ENCODE data around the gene GLCE.
A peak's percentile ranks its signal among the peaks of the same experiment; 100 is the strongest.

The GLCE gene

GRCh38 chr15:69265347-69265955 lies 105.0 kb downstream of the GLCE start:
- no peak overlapping the region for H3K4me3 ChIP-seq (ENCODE audit: low read depth, low read length)
- peak; percentile 54 for TF ChIP-seq CTCF (IDR thresholded peaks at IDR 0.05; ENCODE audit: low read depth, low read length)
- in situ Hi-C loops (cut with HindIII; ENCODE audit: low sequenced_read_pairs) = no loop called here
- peak; percentile 36 for DNase-seq (ENCODE audit: low read depth, low spot score)

- no peak for TF ChIP-seq CTCF (IDR thresholded peaks at IDR 0.05; ENCODE audit: low read depth, low read length)
- in situ Hi-C loops (cut with HindIII; ENCODE audit: low sequenced_read_pairs) = no loop called here
- H3K4me3 ChIP-seq (ENCODE audit: low read depth, low read length) = no peak overlapping the region
- DNase-seq (ENCODE audit: low read depth, low spot score) = no peak
Measured at GRCh38 chr15:69271217-69271616, 110.8 kb downstream of the GLCE start.

DNA sequence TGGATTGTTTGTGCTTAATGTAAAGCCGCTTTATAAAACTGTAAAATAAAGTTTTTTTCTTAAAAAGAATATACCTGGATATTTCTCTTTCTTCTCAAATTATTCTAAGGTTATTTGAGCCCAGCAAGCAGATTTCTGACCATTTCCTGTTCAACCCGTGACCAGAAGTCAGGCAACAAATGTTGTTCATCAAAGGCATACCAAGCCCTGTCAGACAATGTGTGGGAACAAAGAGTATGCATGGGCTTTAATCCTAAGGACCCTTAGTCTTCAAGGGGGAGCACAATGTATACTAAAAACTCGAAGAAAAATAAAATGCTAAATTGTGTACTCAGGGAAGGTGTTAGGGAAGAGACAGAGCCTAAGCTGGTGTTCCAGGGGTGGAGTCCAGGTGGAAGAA lies 111.7 kb downstream of the GLCE start:
- no peak for DNase-seq (ENCODE audit: low read depth, low spot score)
- in situ Hi-C loops (cut with HindIII; ENCODE audit: low sequenced_read_pairs) = no loop called here
- no peak for TF ChIP-seq CTCF (IDR thresholded peaks at IDR 0.05; ENCODE audit: low read depth, low read length)
- no peak overlapping the region for H3K4me3 ChIP-seq (ENCODE audit: low read depth, low read length)

GRCh38 chr15:69272891-69273290 lies 112.5 kb downstream of the GLCE start:
- DNase-seq (ENCODE audit: low read depth, low spot score) = no peak
- in situ Hi-C loops (cut with HindIII; ENCODE audit: low sequenced_read_pairs) = no loop called here
- TF ChIP-seq CTCF (IDR thresholded peaks at IDR 0.05; ENCODE audit: low read depth, low read length) = no peak
- H3K4me3 ChIP-seq (ENCODE audit: low read depth, low read length) = no peak overlapping the region

DNA sequence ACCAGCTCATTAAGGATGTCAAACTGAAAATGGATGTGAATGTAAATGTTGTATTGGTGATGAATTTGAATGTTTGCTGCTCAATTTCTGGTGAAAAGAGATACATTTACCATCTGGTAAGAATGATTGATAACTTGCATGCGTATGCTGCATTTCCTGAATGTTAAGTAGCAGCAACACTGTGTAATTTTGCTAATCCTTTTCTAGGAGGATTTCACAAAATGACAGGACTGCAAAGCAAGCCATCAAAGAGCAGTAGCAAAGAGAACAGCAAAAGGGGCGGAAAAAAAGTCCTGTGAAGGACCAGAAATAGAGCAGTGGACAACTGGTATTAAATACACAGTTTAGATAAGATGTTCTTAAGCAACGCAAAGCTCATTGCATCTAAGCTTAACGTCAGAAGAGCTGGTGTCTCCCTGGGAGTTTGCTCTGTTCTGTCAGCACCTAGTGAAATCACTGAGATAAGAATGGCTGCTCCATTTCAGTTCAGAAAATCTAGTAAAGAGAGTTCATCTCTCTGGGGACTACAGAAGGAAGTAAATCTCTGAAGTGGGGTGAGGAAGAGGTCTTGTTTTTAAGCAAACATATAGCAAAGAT lies 114.7 kb downstream of the GLCE start:
- TF ChIP-seq CTCF (IDR thresholded peaks at IDR 0.05; ENCODE audit: low read depth, low read length) = no peak
- DNase-seq (ENCODE audit: low read depth, low spot score) = no peak
- in situ Hi-C loops (cut with HindIII; ENCODE audit: low sequenced_read_pairs) = no loop called here
- no peak overlapping the region for H3K4me3 ChIP-seq (ENCODE audit: low read depth, low read length)

- in situ Hi-C loops (cut with HindIII; ENCODE audit: low sequenced_read_pairs) = no loop called here
- TF ChIP-seq CTCF (IDR thresholded peaks at IDR 0.05; ENCODE audit: low read depth, low read length) = no peak
- no peak for DNase-seq (ENCODE audit: low read depth, low spot score)
- no peak overlapping the region for H3K4me3 ChIP-seq (ENCODE audit: low read depth, low read length)
Measured at GRCh38 chr15:69275933-69276560, 115.6 kb downstream of the GLCE start.
